ENCODE data around the gene TXNRD2.
"Not testable (repeated sequence)": the region's sequence is repeated elsewhere in the genome, so short reads cannot be mapped to it uniquely, and the experiment has no call there.

The TXNRD2 gene

DNA sequence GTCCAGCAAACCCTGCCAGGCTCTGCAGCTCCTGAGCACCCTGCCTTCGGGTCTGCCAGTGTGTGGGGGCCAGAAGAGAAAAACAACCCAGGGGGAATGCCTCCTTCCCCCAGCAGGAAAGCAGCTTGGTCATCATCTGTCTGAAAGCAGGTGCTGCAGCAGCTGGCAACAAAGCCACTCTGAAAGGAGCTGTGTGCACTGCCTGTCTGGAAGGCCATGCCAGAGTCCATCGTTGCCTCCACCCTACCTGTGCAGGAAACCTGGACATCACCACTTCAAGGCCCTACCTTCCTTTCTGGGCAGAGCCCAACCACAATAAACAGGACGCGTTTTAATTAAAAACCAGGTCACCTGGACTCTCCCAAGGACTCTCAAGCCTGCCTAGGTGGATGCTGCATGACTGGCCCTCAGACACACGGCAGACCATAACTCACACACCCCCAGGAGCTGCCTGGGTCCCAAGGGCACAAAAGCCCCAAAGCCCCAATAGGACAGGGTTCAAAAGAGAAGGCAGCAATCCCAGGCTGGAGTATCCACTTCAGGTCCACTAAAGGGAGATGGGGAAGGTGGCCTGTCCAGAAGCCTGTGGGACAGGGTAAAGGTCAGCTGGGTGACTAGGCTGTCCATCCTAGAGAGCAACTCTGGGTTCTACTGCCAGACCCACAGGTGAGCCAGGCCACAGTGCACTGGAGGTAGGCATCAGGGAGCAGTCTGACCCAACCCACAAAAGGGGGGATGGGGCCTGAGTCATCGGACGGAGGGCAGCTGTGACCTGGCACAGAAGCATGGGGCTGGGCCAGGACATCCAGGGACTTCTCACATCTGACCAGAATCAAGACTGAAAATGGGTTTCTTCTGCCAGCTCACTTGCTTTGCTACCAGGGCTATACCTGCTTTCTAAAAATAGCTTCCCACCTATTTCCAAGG is 93.1 kb downstream of the TXNRD2 start:
- in situ Hi-C loops (cut with MboI; ENCODE audit: low sequenced_read_pairs), result no loop called here

DNA sequence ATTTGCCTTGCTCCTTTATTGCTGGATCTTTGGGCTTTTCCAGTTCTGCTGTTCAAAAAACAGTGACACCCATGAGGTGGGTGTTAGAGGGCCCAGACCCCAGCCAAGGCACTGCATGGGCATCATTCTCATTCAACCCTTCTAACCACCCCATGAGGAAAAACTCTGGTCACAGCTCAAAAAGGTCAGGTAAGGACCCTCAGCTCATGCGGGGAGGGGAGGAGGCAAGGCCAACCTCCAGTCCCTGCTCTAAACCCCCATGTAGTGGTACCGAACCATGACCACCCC is 94.3 kb downstream of the TXNRD2 start:
- in situ Hi-C loops (cut with MboI; ENCODE audit: low sequenced_read_pairs), result no loop called here

DNA sequence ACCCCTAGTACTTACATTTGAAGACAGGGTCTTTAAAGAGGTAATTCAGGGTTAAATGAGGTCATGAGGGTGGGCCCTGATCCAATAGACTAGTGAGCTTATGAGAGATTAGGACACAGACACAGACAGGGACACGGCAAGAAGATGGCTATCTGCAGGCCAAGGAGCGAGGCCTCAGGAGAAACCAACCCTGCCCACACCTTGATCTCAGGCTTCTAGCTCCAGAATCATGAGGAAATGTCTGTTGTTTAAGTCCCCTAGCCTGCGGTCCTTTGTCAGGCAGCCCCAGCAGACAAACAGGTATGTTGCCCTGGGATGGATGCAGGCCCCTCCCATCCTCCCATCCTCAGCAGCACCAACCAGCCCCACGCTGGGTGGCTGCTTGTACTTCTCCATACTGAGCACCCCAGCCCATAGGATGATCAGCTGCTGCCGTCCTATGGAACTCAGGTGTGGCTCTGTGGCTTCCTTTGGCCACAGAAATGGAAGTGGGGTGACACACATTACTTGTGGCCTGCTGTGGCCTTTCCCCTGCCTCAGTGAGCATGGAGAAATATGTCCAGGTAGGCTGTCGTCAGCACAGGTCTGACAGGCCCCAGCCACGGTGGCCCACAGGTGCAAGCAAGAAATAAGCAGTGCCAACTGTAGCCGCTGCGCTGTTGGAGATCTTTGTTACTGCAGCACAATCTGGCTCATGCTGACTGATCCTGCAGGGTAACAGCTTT is 94.8 kb downstream of the TXNRD2 start:
- in situ Hi-C loops (cut with MboI; ENCODE audit: low sequenced_read_pairs), result no loop called here

DNA sequence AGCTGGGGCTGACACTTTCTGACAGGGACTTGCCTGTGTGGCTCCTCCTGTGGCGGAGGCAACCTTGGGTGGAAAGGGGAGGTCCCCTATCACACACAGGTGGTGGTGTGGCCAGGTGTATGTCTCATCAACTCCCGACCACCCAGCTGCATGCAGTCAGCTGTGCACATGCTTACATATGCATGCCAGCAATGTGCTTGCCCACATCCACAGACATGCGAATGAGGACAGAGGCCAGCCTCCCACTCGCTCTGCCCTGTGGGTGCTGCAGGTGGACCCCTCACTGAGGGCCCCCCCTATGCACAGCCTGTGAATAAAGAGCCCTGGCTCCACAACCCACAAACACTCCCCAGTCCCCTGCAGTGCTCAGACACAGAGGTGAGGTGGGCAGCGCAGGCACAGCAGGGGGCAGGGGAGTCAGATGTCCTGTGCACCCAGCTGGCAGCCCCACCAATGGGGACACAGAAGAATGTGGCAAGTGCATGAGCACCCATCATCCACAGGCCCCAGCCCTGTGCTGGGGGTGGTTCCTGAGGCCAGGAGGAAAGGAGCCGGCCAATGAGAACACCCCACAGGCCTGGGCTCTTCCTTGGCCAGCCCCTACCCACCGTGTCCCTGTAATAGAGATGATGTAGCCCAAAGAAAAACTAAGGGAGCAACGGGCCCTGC is 96.4 kb downstream of the TXNRD2 start:
- in situ Hi-C loops (cut with MboI; ENCODE audit: low sequenced_read_pairs), result no loop called here

DNA sequence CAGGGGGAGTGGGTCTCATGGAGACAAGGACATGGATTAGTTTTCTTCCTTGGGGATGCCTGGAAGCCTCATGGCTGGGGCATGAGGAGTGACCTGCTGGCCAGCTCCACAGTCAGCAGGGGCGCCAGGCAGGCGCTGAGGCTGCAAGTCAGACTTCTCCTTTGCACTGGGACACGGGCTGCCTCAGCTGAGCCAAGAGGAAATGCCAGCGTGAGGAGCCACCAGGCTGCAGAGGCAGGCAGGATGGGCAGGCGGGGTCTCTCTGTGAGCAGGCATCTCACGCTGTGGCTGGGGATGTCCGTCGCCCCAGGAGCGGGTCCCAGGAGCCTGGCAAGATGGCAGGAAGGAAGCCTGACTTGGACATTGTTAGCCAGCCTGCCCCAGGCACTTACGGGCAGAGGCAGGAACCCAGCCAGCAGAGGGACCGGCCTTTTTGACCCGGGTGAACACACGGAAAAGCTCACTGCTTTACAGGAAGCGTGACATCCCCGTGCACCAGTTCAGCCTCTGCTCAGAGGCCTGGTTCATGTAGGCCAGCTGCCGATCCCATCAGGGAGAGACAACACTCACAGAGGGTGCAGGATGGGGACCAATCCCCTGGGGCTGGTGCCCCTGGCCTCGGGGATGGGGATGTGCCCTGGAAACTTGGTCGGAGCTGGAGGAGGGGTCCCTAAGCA is 97.1 kb downstream of the TXNRD2 start:
- in situ Hi-C loops (cut with MboI; ENCODE audit: low sequenced_read_pairs), result no loop called here

DNA sequence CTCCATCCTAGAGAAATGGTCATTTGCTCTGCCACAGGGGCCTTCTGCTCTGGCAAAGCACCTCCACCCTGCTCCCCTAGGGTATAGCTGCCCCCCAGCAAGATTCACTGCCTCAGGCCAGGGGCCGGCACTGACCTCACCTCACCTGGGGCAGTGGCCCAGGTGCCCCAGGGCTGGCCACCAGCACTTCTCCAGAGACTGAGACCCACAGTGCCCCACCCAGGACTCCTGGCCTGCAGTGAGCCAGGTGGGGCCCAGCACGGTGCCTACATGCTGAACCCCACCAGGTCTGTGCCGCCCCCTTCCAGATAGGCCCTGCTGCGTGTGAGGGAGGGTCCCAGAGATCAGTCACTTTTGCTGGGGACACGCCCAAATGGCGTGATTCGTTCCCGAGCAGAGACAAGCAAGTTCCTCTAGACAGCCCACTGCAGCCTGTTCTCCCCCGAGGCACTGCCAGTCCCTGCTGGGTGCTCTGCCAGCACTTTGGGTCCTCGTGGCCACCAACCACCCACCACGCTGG is 97.7 kb downstream of the TXNRD2 start:
- in situ Hi-C loops (cut with MboI; ENCODE audit: low sequenced_read_pairs), result no loop called here

DNA sequence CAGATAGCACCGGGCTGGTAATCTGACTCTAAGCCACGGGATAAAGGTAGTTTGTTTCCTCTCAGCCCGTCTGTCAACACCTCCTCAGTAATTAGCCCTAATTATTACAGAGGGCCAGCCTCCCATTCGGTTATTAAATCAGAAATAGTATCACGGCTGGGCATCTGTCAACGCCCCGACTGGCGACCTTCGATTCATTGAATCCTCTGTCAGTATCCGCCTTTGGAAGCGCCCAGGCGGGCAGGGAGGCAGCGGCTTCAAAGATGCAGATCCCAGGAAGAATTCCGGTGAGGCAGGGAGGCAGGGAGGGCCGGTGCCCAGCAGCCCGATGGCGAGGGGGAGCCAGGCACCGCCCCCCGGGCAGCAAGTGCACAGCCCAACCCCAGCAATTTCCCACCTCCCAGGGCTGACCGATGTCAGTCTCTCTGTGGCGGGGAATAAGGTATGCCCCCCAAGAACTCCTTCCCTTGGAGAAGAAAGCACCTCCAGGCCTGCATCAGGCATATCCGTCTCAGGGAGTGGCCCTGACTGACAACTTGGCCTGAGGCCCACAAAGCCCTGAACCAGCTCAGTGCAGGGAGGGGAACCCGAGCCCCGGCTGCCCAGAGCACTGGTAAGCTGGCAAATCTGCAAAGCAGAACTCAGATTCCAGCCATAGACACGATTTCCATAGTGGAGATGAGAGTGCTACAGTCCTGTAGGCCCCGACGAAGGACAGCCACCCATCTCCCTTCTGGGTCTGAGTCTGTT is 98.3 kb downstream of the TXNRD2 start:
- in situ Hi-C loops (cut with MboI; ENCODE audit: low sequenced_read_pairs), result no loop called here

DNA sequence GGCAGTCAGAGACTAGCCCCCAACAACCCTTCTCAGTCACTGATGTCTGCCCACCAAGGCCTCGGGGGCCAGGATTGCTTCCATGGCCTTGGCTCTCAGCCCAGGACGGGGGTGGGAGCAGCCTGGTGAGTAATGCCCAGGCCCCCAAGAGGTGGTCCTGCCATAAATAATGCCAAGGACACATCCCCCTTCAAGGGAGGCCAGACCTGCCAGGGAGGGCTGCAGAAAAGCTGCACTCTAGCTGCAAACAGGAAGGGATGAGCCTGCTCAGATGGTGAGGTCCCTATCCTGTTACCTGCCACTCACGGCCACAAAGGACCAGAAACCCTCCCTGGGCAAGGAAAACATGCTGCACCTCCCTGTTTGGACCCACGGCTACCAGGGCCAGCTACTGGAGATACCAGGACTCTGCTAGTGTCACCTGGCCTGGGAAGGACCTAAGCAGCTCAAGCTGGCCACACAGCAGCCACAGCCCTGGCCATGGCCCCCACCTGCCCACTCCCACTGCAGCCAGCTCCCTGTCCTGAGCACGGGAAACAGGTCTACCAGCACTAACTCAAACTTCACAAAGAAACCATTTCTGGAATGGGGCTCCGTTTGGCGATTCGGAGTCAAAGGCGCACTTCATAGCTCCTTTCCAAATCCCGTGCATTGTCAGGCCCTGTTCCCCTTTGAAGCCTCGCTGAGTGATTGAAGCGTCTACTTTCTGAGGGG is 99.1 kb downstream of the TXNRD2 start:
- in situ Hi-C loops (cut with MboI; ENCODE audit: low sequenced_read_pairs), result no loop called here

DNA sequence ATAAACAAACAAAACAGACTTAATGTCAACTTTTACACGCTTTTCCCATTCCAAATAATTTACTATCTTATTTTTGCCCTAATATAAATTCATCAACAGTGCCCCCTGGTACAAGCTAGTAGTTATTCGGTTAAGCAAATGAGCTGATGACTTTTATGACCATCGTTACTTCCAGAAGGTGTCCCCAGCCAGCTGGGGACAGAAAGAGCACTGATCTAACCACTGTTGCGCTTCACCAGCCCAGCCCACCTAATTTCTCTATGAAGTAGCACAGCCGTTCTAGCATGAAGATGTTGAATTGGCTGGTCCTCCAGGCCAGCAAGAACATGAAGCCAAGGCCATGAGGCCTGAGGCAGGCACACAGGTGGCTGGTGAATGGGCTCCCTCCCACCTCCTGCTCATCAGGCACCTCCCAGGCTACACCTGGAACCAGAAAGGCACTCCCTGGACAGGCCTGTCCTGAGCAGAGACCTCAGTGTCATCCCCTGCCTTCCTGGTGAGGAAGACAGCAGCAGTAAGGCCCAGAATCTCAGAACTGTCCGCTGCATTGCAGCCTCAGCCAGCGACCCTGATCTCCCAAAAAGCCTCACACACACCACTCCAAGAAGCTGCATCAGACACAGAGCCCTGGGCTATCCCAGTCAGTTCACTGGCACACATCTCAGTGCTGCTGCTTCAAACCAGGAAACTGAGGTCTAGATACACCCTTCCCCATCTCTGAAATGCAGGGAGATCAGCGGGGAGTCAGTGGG is 99.8 kb downstream of the TXNRD2 start:
- in situ Hi-C loops (cut with MboI; ENCODE audit: low sequenced_read_pairs), result no loop called here

DNA sequence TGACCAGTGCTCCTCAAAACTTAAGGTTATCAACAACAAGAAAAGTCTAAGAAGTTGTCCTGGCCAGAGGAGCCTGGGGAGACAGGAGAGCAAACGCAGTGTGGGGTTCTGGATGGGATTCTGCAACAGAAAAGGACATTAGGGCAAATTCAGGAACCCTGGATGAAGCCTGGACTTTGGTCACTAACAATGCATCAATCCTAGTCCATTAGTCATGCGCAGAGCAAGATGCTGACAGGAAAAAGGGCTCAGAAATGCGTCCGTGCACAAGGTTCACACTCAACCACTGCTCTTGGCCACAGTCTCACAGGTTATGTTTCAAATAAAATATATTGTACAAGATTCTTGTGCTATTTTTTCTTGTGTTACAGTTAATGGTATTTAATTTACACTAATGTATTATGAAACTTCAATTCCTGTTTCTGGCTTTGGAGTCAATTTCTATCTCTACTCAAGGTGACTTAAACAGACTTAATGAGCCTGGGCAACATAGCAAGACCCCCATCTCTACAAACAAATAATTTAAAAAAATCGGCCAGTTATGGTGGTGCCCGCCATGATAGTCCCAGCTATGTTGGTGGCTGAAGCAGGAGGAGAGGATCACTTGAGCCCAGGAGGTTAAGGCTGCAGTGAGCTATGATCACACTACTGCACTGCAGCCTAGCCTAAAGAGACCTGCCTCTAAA is 100.5 kb downstream of the TXNRD2 start:
- in situ Hi-C loops (cut with MboI; ENCODE audit: low sequenced_read_pairs), result no loop called here

DNA sequence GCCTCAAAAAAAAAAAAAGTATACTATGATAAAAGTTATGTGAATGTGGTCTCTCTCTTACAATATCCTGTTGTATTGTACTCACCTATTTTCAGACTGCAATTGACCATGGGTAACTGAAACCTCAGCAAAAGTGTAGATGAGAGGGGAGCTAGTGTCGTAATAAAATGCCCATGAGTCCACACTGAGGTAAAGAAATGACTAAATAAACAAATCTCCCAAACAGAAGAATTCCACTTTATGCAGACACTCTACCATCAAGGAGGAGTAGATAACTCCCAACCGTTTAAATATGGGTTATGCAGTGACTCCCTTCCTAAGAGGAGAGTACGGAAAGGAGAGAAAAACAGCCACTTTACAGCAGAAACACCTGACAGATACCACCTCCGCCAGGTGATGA is 101.6 kb downstream of the TXNRD2 start:
- in situ Hi-C loops (cut with MboI; ENCODE audit: low sequenced_read_pairs), result no loop called here

DNA sequence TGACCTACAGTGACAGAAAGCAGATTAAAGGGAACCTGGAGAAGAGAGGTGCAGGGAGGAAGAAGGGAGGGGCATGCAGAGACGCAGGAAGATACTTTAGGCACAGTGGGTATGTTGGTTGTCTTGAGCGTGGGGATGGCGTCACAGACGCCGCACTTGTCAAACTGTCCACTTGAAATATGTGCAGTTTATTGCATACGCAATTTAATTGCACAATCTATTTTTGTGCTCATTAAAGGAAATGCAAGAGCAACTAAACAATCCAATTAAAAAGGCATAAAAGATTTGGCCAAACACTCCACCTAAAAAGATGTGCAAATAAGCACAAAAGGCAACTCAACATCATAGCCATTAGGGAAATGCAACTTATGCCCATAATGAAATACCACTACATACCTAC is 103.7 kb downstream of the TXNRD2 start:
- in situ Hi-C loops (cut with MboI; ENCODE audit: low sequenced_read_pairs), result no loop called here

DNA sequence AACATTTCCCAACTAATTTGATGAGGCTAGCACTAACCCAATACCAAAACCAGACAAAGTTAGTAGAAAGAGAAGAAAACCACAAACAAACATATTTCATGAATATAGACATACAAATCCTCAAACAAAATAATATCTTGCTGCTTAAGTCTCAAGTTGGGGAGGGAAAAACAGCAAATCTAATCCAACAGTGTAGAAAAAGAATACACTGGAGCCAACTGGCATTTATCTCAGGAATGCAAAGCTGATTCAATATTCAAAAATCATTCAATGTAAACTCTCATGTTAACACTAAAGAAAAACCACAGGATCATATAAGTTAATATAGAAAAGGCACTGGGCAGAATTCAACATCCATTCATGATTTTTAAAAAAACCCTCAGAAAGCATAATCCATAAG is 105.1 kb downstream of the TXNRD2 start:
- in situ Hi-C loops (cut with MboI; ENCODE audit: low sequenced_read_pairs), result no loop called here

DNA sequence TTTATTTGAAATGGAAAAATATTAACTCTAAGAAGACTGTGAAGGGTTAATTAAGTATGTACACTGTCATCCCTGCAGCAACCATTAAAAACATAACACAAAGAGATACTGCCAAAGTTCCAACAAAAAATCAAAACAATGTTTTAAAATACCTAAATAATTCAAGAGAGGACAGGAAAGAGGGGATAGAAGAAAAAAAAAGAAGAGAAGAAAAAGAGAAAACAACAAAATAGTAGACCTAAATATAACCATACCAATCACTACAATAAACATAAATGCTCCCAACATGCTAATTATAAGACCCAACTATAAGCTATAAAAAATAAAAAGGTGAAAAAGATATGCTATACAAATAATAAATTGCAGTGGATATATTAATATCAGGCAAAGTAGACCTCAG is 107.0 kb downstream of the TXNRD2 start:
- in situ Hi-C loops (cut with MboI; ENCODE audit: low sequenced_read_pairs), result no loop called here

DNA sequence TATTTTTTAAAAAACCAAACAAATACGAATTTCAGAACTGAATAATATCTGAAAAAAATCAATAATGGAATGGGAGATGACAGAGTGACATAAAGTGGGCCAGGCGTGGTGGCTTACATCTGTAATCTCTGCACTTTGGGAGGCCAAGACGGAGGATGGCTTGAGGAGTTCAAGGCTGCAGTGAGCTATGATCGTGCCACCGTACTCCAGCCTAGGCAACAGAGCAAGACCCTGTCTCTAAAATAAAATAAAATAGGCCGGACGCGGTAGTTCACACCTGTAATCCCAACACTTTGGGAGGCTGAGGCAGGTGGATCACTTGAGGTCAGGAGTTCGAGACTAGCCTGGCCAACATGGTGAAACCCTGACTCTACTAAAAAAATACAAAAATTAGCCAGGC is 108.3 kb downstream of the TXNRD2 start:
- in situ Hi-C loops (cut with MboI; ENCODE audit: low sequenced_read_pairs), result not testable (repeated sequence)

DNA sequence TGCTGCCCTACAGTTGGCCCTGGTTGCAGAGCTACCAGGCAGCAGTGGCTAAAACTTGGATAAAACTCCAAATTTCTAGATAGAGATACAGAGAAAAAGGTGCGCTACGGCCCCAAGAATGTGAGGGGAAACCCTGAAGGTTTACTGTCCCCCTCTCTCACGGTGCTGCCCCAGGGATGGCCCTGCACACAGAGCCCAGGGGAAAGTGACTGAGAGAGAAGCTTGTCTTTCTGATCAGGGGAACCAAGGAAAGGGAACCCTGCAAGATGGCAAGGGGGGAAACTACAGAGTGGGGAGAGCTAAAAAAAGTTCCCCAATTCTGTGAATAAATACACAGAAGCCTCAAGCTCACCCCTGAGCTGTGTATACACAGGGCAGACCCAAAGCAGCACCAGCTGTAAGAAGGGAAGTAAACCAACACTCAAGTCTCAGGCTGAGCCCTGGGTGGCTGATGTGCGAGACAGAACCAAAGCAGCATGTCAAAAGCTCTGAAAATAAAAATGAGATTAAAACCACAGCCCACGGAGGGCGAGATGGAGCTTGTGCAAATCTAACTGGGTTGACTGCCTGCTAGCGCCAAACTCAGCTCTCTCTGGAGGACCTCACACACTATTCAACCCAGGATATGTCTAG is 109.0 kb downstream of the TXNRD2 start:
- in situ Hi-C loops (cut with MboI; ENCODE audit: low sequenced_read_pairs), result no loop called here

DNA sequence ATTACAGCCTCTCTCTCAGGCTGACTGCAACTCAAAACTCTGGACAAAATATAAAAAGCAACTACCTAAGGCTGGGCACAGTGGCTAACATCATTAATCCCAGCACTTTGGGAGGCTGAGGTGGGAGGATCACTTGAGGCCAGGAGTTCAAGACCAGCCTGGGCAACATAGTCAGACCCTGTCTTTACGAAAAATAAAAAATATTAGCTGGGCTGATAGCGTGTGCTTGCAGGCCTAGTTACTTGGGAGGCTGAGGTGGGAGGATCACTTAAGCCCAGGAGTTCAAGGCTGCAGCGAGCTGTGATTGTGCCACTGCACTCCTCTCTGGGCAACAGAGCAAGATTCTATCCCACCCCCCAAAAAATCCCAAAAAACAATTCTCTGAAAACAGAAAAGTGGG is 109.6 kb downstream of the TXNRD2 start:
- in situ Hi-C loops (cut with MboI; ENCODE audit: low sequenced_read_pairs), result not testable (repeated sequence)

DNA sequence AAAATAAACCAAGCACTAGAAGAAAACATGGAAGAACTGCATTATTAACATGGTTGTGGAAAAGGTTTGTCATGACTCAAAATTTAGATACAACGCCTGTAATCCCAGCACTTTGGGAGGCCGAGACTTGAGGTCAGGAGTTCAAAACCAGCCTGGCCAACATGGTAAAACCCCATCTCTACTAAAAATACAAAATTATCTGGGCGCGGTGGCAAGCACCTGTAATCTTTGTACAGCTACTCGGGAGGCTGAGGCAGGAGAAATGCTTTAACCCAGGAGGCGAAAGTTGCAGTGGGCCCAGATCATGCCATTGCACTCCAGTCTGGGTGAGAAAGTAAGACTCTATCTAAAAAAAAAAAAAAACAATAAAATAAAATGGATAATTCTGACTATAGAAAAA is 110.6 kb downstream of the TXNRD2 start:
- in situ Hi-C loops (cut with MboI; ENCODE audit: low sequenced_read_pairs), result no loop called here
